GM18951 (cell line): ENCODE measurements around the gene LTB4R.

Experiments
- POLR2A ChIP-seq: IDR thresholded peaks from 4 replicates; pipeline ENCODE4 v1.6.1; 2011; ENCODE audit warnings: mild to moderate bottlenecking; ENCODE audit not compliant: insufficient read length, insufficient read depth; ENCODE audit errors: extremely low read depth
- in situ Hi-C: fragments of 300-500 bp; cut with MboI; formaldehyde crosslinking; loops from one replicate; pipeline ENCODE4 v1.12.0; 2022; ENCODE audit warnings: low sequenced_read_pairs, mixed read lengths, inconsistent platforms; ENCODE audit not compliant: unreplicated experiment

The LTB4R gene

DNA sequence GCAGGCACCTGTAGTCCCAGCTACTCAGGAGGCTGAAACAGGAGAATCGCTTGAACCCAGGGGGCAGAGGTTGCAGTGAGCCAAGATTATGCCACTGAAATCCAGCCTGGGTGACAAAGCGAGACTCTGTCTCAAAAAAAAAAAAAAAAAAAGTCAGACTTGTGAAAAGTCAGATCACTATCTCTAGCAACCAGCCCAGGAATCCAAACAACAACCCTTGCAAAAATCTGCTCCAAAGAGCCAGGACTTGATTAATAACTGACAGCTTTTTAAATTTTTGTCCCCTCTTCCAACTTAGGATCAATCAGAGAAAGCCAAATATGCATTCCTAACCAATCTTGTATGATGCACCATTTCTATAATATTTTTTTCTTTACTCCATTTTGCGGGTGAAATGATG, 49.0 kb downstream of the LTB4R start:
- TF ChIP-seq POLR2A = no peak
- in situ Hi-C loops = no loop called here

DNA sequence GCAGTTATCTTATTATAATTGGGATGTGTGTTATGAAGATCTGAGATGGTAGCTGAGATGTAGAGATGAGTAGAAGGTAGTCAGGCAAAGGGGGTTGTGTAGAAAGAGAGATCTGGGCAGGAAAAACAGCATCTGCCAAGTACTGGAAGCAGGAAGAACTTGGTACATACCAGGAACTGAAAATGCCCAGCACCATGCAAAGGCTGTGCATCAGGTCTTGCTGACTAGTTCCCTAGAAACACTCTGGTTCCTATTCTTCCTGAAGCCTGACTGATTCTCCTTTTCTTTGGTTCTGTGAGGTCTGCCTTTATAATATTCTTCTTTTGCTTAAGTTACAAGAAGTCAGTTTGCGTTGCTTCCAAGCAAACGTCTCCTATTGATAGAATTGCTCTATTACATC, 50.0 kb downstream of the LTB4R start:
- in situ Hi-C loops = no loop called here
- no peak for TF ChIP-seq POLR2A

- no peak for TF ChIP-seq POLR2A
- in situ Hi-C loops = no loop called here
These were observed 51.1 kb downstream of the LTB4R start for GRCh38 chr14:24362241-24362960.

DNA sequence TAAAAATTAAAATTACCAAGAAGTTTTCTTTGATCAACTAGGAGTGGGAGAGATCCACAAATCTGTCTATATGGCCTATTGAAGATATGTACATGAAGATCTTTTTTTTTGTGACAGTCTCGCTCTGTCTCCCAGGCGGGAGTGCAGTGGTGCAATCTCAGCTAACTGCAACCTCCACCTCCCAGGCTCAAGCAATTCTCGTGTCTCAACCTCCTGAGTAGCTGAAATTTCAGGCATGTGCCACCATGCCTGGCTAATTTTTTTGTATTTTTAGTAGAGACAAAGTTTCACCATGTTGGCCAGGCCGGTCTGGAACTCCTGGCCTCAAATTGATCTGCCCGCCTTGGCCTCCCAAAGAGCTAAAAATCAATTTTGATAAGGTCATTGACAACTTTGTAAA, 52.1 kb downstream of the LTB4R start:
- in situ Hi-C loops = no loop called here
- TF ChIP-seq POLR2A = no peak

DNA sequence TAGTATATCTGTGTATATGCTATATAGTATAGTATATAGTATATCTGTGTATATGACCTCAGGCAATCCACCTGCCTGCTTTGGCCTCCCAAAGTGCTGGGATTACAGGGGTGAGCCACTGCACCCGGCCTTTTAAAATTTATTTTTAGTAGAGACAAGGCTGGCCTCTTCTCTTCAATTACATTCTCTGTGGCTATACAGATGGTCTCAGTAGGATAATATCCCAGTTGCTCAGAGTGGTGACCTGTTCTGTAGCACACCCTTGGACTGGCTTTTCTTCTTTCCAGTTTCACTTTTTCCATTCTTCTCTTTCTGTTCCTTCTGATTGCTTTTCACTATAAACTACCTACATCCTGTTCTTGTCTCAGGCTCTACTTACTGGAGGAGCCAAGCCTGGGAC, 53.5 kb downstream of the LTB4R start:
- no peak for TF ChIP-seq POLR2A
- in situ Hi-C loops = no loop called here

- in situ Hi-C loops = no loop called here
- TF ChIP-seq POLR2A = no peak
These were observed 54.5 kb downstream of the LTB4R start for GRCh38 chr14:24365600-24366412.

GRCh38 chr14:24366413-24366720, 55.1 kb downstream of the LTB4R start:
- in situ Hi-C loops = no loop called here
- no peak for TF ChIP-seq POLR2A

DNA sequence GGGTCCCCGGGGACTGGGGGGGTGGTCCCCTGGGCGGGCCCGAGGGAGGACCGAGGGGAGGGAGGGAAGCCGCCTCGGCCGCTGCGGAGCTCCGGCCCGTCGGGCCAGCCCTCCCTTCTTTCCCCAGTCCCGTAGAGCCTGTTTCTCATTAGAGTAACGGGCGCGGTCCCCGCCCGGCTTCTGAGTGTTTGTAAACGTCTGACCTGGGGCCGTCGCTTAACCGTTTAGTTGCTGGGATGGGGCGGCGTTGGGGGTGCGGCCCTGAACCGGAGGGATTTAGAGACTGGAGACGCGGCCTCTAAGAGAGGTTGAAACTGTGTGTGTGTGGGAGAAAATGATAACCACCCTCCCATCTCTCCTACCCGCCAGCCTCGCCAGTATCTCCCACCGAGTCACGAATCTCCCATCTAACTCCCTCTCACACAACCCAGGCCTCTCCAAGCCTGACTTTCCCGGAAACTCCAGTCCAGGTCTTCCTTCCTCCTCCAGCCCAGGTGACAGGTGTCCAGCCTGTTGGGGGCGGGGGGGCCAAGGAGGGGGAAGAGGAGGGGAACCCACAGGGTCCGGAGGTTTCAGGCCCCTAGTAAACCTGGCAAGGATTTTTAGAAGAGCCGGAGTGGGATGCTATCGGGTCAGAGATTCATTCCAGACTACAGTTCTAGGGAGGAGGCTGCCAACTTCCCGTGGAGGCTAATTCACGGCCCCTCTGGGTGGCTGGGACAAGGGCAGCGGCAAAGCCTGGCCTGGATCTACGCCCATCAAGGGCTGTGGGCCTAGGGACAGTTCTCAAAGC, 55.6 kb downstream of the LTB4R start:
- in situ Hi-C loops = no loop called here
- TF ChIP-seq POLR2A = peak; percentile 50
